GM23338 (cell line): ENCODE measurements around the gene KLHL17.

Experiments used
- CREB1 ChIP-seq: fragments of 250-450 bp; sonication (Bioruptor Pico); IDR thresholded peaks from 2 replicates; pipeline ENCODE4 v1.5.0; 2020; ENCODE audit warnings: low read depth, mild to moderate bottlenecking, moderate library complexity
- EZH2 ChIP-seq: fragments of 200-600 bp; sonication (generic); IDR thresholded peaks from one replicate; pipeline ENCODE4 v1.8.0; 2017; ENCODE audit warnings: antibody characterized with exemption, mild to moderate bottlenecking, low read depth; ENCODE audit not compliant: unreplicated experiment
- EZH2phosphoT487 ChIP-seq: fragments of 200-600 bp; sonication (generic); IDR thresholded peaks from one replicate; pipeline ENCODE4 v1.8.1; 2018; ENCODE audit warnings: antibody characterized with exemption; ENCODE audit not compliant: unreplicated experiment
- JUNB ChIP-seq: IDR thresholded peaks from one replicate; pipeline ENCODE4 v1.6.1; 2016; ENCODE audit warnings: antibody characterized with exemption; ENCODE audit not compliant: unreplicated experiment
- NANOG ChIP-seq: IDR thresholded peaks from 2 replicates; pipeline ENCODE4 v1.6.1; 2016; ENCODE audit warnings: antibody characterized with exemption, borderline replicate concordance
- POLR2AphosphoS5 ChIP-seq: IDR thresholded peaks from 2 replicates; pipeline ENCODE4 v1.6.1; 2016; ENCODE audit warnings: antibody characterized with exemption, low read depth
- STAT1 ChIP-seq: IDR thresholded peaks from one replicate; pipeline ENCODE4 v1.6.1; 2016; ENCODE audit warnings: antibody characterized with exemption; ENCODE audit not compliant: unreplicated experiment
- ZNF114 ChIP-seq: fragments of 250-450 bp; sonication (Bioruptor Pico); IDR thresholded peaks from 2 replicates; pipeline ENCODE4 v1.5.0; 2020; ENCODE audit warnings: mild to moderate bottlenecking, moderate library complexity
- ZNF331 ChIP-seq: fragments of 250-450 bp; sonication (Bioruptor Pico); IDR thresholded peaks from 2 replicates; pipeline ENCODE4 v1.5.0; 2020; ENCODE audit warnings: low read depth, mild to moderate bottlenecking, moderate library complexity
- TF ChIP-seq, protein P1 (sequence below), 2 experiments: fragments of 200-600 bp in 1 of 2; sonication (generic) in 1 of 2; conservative IDR thresholded peaks; 2 replicates each; pipeline versions ENCODE4 v1.5.1 to v1.6.1; 2016 to 2017; ENCODE audit warnings: antibody characterized with exemption in 2 of 2, low read depth in 2 of 2, mild to moderate bottlenecking in 2 of 2, moderate library complexity in 1 of 2
- TF ChIP-seq, protein P2 (sequence below): IDR thresholded peaks from one replicate; pipeline ENCODE4 v1.6.1; 2018; ENCODE audit warnings: antibody characterized with exemption; ENCODE audit not compliant: unreplicated experiment
- TF ChIP-seq, protein P3 (sequence below): IDR thresholded peaks from 2 replicates; pipeline ENCODE4 v1.6.1; 2016; ENCODE audit warnings: antibody characterized with exemption
- TF ChIP-seq, protein P4 (sequence below): fragments of 250-450 bp; sonication (Bioruptor Pico); IDR thresholded peaks from 2 replicates; pipeline ENCODE4 v1.5.0; 2020; ENCODE audit warnings: mild to moderate bottlenecking, moderate library complexity

DNA sequence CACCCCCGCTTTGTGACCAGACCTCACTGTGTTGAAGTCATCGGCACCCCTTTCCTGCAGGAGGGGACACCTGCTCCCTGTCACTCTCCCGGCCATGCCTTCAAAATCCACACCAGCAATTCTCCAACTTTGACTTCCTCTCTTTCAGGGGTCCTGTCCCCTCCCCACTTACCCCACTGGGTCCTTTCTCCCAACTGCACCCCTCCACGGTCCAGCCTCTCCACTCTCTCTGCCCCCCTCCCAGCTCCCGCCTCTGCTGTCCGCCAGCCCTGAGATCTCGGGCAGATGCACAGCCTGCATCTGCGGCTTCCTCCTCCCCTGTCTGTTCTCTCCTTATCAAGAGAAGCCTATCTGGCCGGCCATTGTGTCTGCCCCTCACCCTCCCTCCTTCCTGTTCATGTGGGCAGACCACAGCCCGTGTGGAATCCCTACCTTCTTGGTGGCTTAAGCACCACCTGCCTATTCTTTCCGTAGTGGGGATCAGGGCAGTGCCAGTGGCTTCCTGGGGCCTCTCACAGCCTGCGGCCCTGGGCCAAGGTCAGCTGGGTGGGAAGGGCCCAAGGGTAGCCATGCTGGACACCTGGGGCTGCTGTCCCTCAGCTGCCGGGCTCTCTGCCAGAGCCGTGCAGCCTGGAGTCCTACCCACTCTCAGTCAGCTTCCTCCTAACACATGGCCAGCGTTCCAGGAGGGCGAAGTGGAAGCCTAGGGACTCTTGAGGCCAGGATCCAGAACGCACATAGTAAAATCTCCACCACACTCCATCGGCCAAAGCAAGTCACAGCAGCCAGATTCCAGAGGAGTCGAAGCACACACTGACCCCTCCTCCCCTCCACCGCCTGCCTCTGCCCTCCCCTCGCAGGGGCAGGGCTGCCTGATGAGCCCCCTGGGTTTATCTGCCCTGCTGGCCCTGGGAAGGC is 44.7 kb downstream of the KLHL17 start:
- TF ChIP-seq, protein P1, sequence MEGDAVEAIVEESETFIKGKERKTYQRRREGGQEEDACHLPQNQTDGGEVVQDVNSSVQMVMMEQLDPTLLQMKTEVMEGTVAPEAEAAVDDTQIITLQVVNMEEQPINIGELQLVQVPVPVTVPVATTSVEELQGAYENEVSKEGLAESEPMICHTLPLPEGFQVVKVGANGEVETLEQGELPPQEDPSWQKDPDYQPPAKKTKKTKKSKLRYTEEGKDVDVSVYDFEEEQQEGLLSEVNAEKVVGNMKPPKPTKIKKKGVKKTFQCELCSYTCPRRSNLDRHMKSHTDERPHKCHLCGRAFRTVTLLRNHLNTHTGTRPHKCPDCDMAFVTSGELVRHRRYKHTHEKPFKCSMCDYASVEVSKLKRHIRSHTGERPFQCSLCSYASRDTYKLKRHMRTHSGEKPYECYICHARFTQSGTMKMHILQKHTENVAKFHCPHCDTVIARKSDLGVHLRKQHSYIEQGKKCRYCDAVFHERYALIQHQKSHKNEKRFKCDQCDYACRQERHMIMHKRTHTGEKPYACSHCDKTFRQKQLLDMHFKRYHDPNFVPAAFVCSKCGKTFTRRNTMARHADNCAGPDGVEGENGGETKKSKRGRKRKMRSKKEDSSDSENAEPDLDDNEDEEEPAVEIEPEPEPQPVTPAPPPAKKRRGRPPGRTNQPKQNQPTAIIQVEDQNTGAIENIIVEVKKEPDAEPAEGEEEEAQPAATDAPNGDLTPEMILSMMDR (conservative IDR thresholded peaks at IDR 0.05; ENCODE audit: low read depth in 2 of 2) = no peak
- TF ChIP-seq, protein P2, sequence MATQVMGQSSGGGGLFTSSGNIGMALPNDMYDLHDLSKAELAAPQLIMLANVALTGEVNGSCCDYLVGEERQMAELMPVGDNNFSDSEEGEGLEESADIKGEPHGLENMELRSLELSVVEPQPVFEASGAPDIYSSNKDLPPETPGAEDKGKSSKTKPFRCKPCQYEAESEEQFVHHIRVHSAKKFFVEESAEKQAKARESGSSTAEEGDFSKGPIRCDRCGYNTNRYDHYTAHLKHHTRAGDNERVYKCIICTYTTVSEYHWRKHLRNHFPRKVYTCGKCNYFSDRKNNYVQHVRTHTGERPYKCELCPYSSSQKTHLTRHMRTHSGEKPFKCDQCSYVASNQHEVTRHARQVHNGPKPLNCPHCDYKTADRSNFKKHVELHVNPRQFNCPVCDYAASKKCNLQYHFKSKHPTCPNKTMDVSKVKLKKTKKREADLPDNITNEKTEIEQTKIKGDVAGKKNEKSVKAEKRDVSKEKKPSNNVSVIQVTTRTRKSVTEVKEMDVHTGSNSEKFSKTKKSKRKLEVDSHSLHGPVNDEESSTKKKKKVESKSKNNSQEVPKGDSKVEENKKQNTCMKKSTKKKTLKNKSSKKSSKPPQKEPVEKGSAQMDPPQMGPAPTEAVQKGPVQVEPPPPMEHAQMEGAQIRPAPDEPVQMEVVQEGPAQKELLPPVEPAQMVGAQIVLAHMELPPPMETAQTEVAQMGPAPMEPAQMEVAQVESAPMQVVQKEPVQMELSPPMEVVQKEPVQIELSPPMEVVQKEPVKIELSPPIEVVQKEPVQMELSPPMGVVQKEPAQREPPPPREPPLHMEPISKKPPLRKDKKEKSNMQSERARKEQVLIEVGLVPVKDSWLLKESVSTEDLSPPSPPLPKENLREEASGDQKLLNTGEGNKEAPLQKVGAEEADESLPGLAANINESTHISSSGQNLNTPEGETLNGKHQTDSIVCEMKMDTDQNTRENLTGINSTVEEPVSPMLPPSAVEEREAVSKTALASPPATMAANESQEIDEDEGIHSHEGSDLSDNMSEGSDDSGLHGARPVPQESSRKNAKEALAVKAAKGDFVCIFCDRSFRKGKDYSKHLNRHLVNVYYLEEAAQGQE = no peak
- TF ChIP-seq EZH2 (no peak), POLR2AphosphoS5 (no peak), EZH2phosphoT487 (no peak), STAT1 (no peak), JUNB (no peak), NANOG (no peak), ZNF331 (CRISPR knock-in tag) (no peak), CREB1 (CRISPR knock-in tag) (no peak), ZNF114 (CRISPR knock-in tag) (no peak)
- TF ChIP-seq, protein P3, sequence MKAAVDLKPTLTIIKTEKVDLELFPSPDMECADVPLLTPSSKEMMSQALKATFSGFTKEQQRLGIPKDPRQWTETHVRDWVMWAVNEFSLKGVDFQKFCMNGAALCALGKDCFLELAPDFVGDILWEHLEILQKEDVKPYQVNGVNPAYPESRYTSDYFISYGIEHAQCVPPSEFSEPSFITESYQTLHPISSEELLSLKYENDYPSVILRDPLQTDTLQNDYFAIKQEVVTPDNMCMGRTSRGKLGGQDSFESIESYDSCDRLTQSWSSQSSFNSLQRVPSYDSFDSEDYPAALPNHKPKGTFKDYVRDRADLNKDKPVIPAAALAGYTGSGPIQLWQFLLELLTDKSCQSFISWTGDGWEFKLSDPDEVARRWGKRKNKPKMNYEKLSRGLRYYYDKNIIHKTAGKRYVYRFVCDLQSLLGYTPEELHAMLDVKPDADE = no peak
- TF ChIP-seq, protein P4, sequence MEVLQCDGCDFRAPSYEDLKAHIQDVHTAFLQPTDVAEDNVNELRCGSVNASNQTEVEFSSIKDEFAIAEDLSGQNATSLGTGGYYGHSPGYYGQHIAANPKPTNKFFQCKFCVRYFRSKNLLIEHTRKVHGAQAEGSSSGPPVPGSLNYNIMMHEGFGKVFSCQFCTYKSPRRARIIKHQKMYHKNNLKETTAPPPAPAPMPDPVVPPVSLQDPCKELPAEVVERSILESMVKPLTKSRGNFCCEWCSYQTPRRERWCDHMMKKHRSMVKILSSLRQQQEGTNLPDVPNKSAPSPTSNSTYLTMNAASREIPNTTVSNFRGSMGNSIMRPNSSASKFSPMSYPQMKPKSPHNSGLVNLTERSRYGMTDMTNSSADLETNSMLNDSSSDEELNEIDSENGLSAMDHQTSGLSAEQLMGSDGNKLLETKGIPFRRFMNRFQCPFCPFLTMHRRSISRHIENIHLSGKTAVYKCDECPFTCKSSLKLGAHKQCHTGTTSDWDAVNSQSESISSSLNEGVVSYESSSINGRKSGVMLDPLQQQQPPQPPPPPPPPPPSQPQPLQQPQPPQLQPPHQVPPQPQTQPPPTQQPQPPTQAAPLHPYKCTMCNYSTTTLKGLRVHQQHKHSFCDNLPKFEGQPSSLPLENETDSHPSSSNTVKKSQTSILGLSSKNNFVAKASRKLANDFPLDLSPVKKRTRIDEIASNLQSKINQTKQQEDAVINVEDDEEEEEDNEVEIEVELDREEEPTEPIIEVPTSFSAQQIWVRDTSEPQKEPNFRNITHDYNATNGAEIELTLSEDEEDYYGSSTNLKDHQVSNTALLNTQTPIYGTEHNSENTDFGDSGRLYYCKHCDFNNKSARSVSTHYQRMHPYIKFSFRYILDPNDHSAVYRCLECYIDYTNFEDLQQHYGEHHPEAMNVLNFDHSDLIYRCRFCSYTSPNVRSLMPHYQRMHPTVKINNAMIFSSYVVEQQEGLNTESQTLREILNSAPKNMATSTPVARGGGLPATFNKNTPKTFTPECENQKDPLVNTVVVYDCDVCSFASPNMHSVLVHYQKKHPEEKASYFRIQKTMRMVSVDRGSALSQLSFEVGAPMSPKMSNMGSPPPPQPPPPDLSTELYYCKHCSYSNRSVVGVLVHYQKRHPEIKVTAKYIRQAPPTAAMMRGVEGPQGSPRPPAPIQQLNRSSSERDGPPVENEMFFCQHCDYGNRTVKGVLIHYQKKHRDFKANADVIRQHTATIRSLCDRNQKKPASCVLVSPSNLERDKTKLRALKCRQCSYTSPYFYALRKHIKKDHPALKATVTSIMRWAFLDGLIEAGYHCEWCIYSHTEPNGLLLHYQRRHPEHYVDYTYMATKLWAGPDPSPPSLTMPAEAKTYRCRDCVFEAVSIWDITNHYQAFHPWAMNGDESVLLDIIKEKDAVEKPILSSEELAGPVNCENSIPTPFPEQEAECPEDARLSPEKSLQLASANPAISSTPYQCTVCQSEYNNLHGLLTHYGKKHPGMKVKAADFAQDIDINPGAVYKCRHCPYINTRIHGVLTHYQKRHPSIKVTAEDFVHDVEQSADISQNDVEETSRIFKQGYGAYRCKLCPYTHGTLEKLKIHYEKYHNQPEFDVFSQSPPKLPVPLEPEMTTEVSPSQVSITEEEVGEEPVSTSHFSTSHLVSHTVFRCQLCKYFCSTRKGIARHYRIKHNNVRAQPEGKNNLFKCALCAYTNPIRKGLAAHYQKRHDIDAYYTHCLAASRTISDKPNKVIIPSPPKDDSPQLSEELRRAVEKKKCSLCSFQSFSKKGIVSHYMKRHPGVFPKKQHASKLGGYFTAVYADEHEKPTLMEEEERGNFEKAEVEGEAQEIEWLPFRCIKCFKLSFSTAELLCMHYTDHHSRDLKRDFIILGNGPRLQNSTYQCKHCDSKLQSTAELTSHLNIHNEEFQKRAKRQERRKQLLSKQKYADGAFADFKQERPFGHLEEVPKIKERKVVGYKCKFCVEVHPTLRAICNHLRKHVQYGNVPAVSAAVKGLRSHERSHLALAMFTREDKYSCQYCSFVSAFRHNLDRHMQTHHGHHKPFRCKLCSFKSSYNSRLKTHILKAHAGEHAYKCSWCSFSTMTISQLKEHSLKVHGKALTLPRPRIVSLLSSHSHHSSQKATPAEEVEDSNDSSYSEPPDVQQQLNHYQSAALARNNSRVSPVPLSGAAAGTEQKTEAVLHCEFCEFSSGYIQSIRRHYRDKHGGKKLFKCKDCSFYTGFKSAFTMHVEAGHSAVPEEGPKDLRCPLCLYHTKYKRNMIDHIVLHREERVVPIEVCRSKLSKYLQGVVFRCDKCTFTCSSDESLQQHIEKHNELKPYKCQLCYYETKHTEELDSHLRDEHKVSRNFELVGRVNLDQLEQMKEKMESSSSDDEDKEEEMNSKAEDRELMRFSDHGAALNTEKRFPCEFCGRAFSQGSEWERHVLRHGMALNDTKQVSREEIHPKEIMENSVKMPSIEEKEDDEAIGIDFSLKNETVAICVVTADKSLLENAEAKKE (CRISPR knock-in tag) = no peak
